ENCODE results near the gene ODR4. TPM values are rescaled to one million over a fixed set of nuclear protein-coding genes. Genes with fewer than 3 reads are reported as not detected.

ODR4 gene
- polyA plus RNA-seq, 1 of the 3 experiments (the other 2 are of a cell fraction), result 8.2 TPM

GRCh38 chr1:186440584-186440983 is 64.9 kb downstream of the ODR4 start:
- Histone ChIP-seq H2AFZ (ENCODE audit: low read depth) (no peak overlapping the region; the same call in 1 of the 2 replicates), H3K9ac (no peak overlapping the region), H4K20me1 (ENCODE audit: insufficient read depth) (no peaks in the 10 kb centered on the region), H3K4me1 (ENCODE audit: control insufficient read depth in 1 of 2, insufficient read depth in 2 of 2, low read depth in 1 of 2, low read length in 1 of 2) (no peaks in the 10 kb centered on the region; a peak in 2 of 4 replicates), H3F3A (replicated peaks; ENCODE audit: insufficient read depth) (peaks cover 34% of the 10 kb centered on the region), H3K9me3 (no peaks in the 10 kb centered on the region), H3K27me3 (ENCODE audit: insufficient read depth) (no peaks in the 10 kb centered on the region), H3K4me3 (ENCODE audit: low read depth in 2 of 2, low read length in 1 of 2) (no peak overlapping the region), H3K36me3 (replicated peaks in 1 of 2; ENCODE audit: control insufficient read depth in 1 of 2, insufficient read depth in 2 of 2, low read length in 1 of 2) (no peaks in the 10 kb centered on the region), H3K27ac (ENCODE audit: low read depth in 2 of 2, low read length in 1 of 2) (no peak overlapping the region), H3K4me2 (no peak overlapping the region), H3K9me2 (no peaks in the 10 kb centered on the region), H3K79me2 (ENCODE audit: insufficient read depth) (no peaks in the 10 kb centered on the region)
- ChIA-PET CTCF (interaction anchor here (0.8 kb wide), 1 partner anchor 13 kb away, joined by 3 read pairs; no protein-coding TSS in a partner anchor), POLR2A (no interaction called here)
- no peak for DNase-seq
- 52% methylated on average over 3 of the region's 3 CpGs for WGBS (ENCODE audit: low lambda C conversion rate)
- no peak for TF ChIP-seq USF1 (IDR thresholded peaks at IDR 0.05; ENCODE audit: borderline replicate concordance, low read depth)
- TF ChIP-seq, protein P1, sequence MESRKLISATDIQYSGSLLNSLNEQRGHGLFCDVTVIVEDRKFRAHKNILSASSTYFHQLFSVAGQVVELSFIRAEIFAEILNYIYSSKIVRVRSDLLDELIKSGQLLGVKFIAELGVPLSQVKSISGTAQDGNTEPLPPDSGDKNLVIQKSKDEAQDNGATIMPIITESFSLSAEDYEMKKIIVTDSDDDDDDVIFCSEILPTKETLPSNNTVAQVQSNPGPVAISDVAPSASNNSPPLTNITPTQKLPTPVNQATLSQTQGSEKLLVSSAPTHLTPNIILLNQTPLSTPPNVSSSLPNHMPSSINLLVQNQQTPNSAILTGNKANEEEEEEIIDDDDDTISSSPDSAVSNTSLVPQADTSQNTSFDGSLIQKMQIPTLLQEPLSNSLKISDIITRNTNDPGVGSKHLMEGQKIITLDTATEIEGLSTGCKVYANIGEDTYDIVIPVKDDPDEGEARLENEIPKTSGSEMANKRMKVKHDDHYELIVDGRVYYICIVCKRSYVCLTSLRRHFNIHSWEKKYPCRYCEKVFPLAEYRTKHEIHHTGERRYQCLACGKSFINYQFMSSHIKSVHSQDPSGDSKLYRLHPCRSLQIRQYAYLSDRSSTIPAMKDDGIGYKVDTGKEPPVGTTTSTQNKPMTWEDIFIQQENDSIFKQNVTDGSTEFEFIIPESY (IDR thresholded peaks at IDR 0.05; ENCODE audit: borderline replicate concordance, low read depth), result no peak
- TF ChIP-seq RAD21 (IDR thresholded peaks at IDR 0.05; ENCODE audit: low read length), result no peak
- no peak for TF ChIP-seq EP300 (IDR thresholded peaks at IDR 0.05; ENCODE audit: borderline replicate concordance in 1 of 2, low read depth in 1 of 2, low read length in 1 of 2)
- no peak for TF ChIP-seq SIN3A (IDR thresholded peaks at IDR 0.05; ENCODE audit: borderline replicate concordance, low read depth, low read length)
- TF ChIP-seq, protein P2, sequence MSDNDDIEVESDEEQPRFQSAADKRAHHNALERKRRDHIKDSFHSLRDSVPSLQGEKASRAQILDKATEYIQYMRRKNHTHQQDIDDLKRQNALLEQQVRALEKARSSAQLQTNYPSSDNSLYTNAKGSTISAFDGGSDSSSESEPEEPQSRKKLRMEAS (IDR thresholded peaks at IDR 0.05; ENCODE audit: low read depth), result no peak
- TF ChIP-seq FOXM1 (IDR thresholded peaks at IDR 0.05; ENCODE audit: low read depth), result no peak
- TF ChIP-seq GABPA (IDR thresholded peaks at IDR 0.05; ENCODE audit: low read depth), result no peak
- no peak for TF ChIP-seq RCOR1 (IDR thresholded peaks at IDR 0.05; ENCODE audit: low read length)
- TF ChIP-seq TEAD4 (IDR thresholded peaks at IDR 0.05; ENCODE audit: borderline replicate concordance, insufficient read depth), result no peak
- no peak for TF ChIP-seq RFX5 (IDR thresholded peaks at IDR 0.05; ENCODE audit: low read length)
- TF ChIP-seq EZH2phosphoT487 (IDR thresholded peaks at IDR 0.05; ENCODE audit: borderline replicate concordance, low read depth), result no peak
- TF ChIP-seq, protein P3, sequence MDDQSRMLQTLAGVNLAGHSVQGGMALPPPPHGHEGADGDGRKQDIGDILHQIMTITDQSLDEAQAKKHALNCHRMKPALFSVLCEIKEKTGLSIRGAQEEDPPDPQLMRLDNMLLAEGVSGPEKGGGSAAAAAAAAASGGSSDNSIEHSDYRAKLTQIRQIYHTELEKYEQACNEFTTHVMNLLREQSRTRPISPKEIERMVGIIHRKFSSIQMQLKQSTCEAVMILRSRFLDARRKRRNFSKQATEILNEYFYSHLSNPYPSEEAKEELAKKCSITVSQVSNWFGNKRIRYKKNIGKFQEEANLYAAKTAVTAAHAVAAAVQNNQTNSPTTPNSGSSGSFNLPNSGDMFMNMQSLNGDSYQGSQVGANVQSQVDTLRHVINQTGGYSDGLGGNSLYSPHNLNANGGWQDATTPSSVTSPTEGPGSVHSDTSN (IDR thresholded peaks at IDR 0.05), result no peak
- TF ChIP-seq RXRA (IDR thresholded peaks at IDR 0.05; ENCODE audit: borderline replicate concordance, low read depth), result no peak

Measured in SK-N-SH (cell line).